Measurements from ENCODE around the gene KCND2.

DNA sequence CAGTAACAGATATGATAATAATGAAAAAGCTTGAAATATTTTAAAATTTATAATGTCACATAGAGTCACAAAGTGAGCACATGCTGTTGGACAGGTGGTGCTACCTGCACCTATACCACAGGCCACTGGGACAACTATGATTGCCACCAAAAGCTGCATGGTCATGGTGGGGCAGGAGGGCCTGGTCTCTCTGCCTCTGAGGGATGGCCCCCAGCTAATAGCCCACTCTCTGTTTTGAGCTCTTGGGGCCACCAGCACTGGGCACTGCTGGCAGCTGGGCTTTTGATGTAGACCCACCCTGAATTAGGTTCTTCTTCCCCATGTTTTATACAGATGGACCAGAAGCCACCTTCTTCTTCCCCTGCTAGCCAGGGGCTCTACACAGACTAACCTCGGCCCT lies 265.4 kb downstream of the KCND2 start:
- TF ChIP-seq, protein P1, sequence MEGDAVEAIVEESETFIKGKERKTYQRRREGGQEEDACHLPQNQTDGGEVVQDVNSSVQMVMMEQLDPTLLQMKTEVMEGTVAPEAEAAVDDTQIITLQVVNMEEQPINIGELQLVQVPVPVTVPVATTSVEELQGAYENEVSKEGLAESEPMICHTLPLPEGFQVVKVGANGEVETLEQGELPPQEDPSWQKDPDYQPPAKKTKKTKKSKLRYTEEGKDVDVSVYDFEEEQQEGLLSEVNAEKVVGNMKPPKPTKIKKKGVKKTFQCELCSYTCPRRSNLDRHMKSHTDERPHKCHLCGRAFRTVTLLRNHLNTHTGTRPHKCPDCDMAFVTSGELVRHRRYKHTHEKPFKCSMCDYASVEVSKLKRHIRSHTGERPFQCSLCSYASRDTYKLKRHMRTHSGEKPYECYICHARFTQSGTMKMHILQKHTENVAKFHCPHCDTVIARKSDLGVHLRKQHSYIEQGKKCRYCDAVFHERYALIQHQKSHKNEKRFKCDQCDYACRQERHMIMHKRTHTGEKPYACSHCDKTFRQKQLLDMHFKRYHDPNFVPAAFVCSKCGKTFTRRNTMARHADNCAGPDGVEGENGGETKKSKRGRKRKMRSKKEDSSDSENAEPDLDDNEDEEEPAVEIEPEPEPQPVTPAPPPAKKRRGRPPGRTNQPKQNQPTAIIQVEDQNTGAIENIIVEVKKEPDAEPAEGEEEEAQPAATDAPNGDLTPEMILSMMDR (conservative IDR thresholded peaks at IDR 0.05), result no peak
- TF ChIP-seq ZFX (IDR thresholded peaks at IDR 0.05), result no peak

Measured in C4-2B (cell line).